HCT116 (cell line): ENCODE data around the gene ADCY2. TPM values are rescaled to one million over a fixed set of nuclear protein-coding genes. Genes with fewer than 3 reads are reported as not detected.

Source experiments
- ATAC-seq: fragments of 200-7000 bp; cut with Tn5 transposase; 2 replicates; pipeline ENCODE4 v1.9.1; 2020; ENCODE audit warnings: mild to moderate bottlenecking, moderate library complexity
- BruUV-seq: library from RNA; stranded (reverse); fragments of 400-500 nt; replicated peaks from 2 replicates; lab custom pipeline; 2021; lab: Mats Ljungman, UMichigan
- CTCF ChIA-PET: fragments of 300-600 bp; sonication (Branson Sonifier 250); formaldehyde crosslinking; loops from one replicate; lab custom pipeline; 2021; ENCODE audit warnings: antibody characterized with exemption; lab: Charles Lee
- POLR2A ChIA-PET: fragments of 300-600, 350-600 bp; sonication (Branson Sonifier 250); formaldehyde crosslinking; loops from one replicate; lab custom pipeline; 2021; ENCODE audit warnings: antibody characterized with exemption; lab: Charles Lee
- RAD21 ChIA-PET, 2 experiments: fragments of 300-600 bp; sonication (Branson Sonifier 250); formaldehyde crosslinking; loops; one replicate each; lab custom pipeline; 2023; ENCODE audit warnings: low total read pairs in 2 of 2; ENCODE audit not compliant: uncharacterized antibody in 2 of 2, unreplicated experiment in 2 of 2, low non-redundant PET in 1 of 2; lab: Charles Lee
- DNase-seq: peaks from one replicate; pipeline ENCODE4 v3.0.0-alpha.2; 2010; ENCODE audit warnings: low read depth, low spot score
- H2AFZ ChIP-seq: fragments of 200-600 bp; shearing (Covaris generic), sonication (generic); 2 replicates; pipeline ENCODE4 v1.6.1; 2017; ENCODE audit warnings: low read depth, mixed run types, mixed read lengths, antibody characterized with exemption, low read length; ENCODE audit not compliant: poor library complexity, severe bottlenecking
- H3K27ac ChIP-seq: 2 replicates; pipeline ENCODE4 v1.5.1; 2012; ENCODE audit warnings: low read depth, low read length
- H3K27me3 ChIP-seq: fragments of 200-600 bp; sonication (generic); 2 replicates; pipeline ENCODE4 v1.6.1; 2016; ENCODE audit warnings: mixed run types, low read length, mixed read lengths; ENCODE audit not compliant: insufficient read depth
- H3K36me3 ChIP-seq, 2 experiments: fragments of 200-500 bp in 1 of 2; fragments of 200-600 bp in 1 of 2; sonication (Bioruptor generic) in 1 of 2; sonication (generic) in 1 of 2; 2 replicates each; pipeline versions ENCODE4 v1.5.1 to v1.6.1; 2014 to 2016; ENCODE audit warnings: low read length in 2 of 2, inconsistent platforms in 1 of 2, mixed read lengths in 1 of 2, mixed run types in 1 of 2; ENCODE audit not compliant: insufficient read depth in 2 of 2, control insufficient read depth in 1 of 2
- H3K4me1 ChIP-seq, 2 experiments: fragments of 200-600 bp in 1 of 2; sonication (generic) in 1 of 2; 2 replicates each; pipeline versions ENCODE4 v1.5.1 to v1.6.1; 2012 to 2017; ENCODE audit warnings: low read length in 2 of 2, inconsistent platforms in 1 of 2, mild to moderate bottlenecking in 1 of 2, mixed read lengths in 1 of 2, mixed run types in 1 of 2, moderate library complexity in 1 of 2; ENCODE audit not compliant: insufficient read depth in 2 of 2, control insufficient read depth in 1 of 2
- H3K4me2 ChIP-seq: fragments of 200-600 bp; sonication (generic); 2 replicates; pipeline ENCODE4 v1.6.1; 2017; ENCODE audit warnings: mixed run types, low read length, mixed read lengths
- H3K4me3 ChIP-seq, 2 experiments: fragments of 200-600 bp in 1 of 2; sonication (generic) in 1 of 2; replicated peaks in 1 of 2; 2 replicates each; pipeline ENCODE4 v1.5.1; 2011 to 2016; ENCODE audit warnings: low read length in 2 of 2, control low read depth in 1 of 2, low read depth in 1 of 2, mild to moderate bottlenecking in 1 of 2, mixed read lengths in 1 of 2, mixed run types in 1 of 2
- H3K79me2 ChIP-seq: fragments of 200-600 bp; sonication (generic); 2 replicates; pipeline ENCODE4 v1.6.1; 2017; ENCODE audit warnings: mild to moderate bottlenecking, mixed run types, low read length, moderate library complexity, mixed read lengths; ENCODE audit not compliant: insufficient read depth
- H3K9ac ChIP-seq: fragments of 200-600 bp; sonication (generic); 2 replicates; pipeline ENCODE4 v1.6.1; 2016; ENCODE audit warnings: low read length, mixed read lengths
- H3K9me2 ChIP-seq: fragments of 200-600 bp; sonication (generic), shearing (Covaris generic); 2 replicates; pipeline ENCODE4 v1.6.1; 2017; ENCODE audit warnings: mixed run types, mild to moderate bottlenecking, moderate library complexity; ENCODE audit not compliant: insufficient read depth
- H3K9me3 ChIP-seq, 2 experiments: fragments of 200-500 bp in 1 of 2; fragments of 200-600 bp in 1 of 2; sonication (Bioruptor generic) in 1 of 2; sonication (generic) in 1 of 2; 2 replicates each; pipeline ENCODE4 v1.6.1; 2014 to 2017; ENCODE audit warnings: low read length in 2 of 2, mixed read lengths in 2 of 2, inconsistent platforms in 1 of 2, low read depth in 1 of 2, mild to moderate bottlenecking in 1 of 2, mixed run types in 1 of 2, moderate library complexity in 1 of 2; ENCODE audit not compliant: control insufficient read depth in 1 of 2, insufficient read depth in 1 of 2
- H4K20me1 ChIP-seq: fragments of 200-600 bp; sonication (generic), shearing (Covaris generic); 2 replicates; pipeline ENCODE4 v1.6.1; 2017; ENCODE audit warnings: mixed run types, mild to moderate bottlenecking, moderate library complexity; ENCODE audit not compliant: insufficient read depth
- EGR1 ChIP-seq: IDR thresholded peaks from 2 replicates; pipeline ENCODE4 v1.6.1; 2012; ENCODE audit warnings: low read depth
- EZH2 ChIP-seq: fragments of 200-600 bp; sonication (generic); IDR thresholded peaks from 2 replicates; pipeline ENCODE4 v1.6.1; 2017; ENCODE audit warnings: antibody characterized with exemption, mixed run types
- FOSL1 ChIP-seq: IDR thresholded peaks from 2 replicates; pipeline ENCODE4 v1.6.1; 2012; ENCODE audit warnings: low read depth
- POLR2A ChIP-seq: IDR thresholded peaks from 2 replicates; pipeline ENCODE4 v1.7.0; 2011; ENCODE audit warnings: borderline replicate concordance; ENCODE audit not compliant: insufficient read depth, insufficient read length; ENCODE audit errors: extremely low read depth
- POLR2AphosphoS5 ChIP-seq: IDR thresholded peaks from 2 replicates; pipeline ENCODE4 v1.6.1; 2011; ENCODE audit warnings: mild to moderate bottlenecking, low read depth, low read length, moderate library complexity
- RAD21 ChIP-seq: IDR thresholded peaks from 2 replicates; pipeline ENCODE4 v1.6.1; 2012; ENCODE audit warnings: low read depth, mild to moderate bottlenecking
- YY1 ChIP-seq: IDR thresholded peaks from 2 replicates; pipeline ENCODE4 v1.6.1; 2011; ENCODE audit warnings: low read length, low read depth, moderate library complexity, mild to moderate bottlenecking; ENCODE audit not compliant: insufficient replicate concordance; ENCODE audit errors: extremely low read depth
- ZFX ChIP-seq: fragments of 450-650 bp; IDR thresholded peaks from 2 replicates; pipeline ENCODE4 v1.6.1; 2017
- intact Hi-C: fragments of 100-400 bp; cut with micrococcal nuclease; formaldehyde crosslinking; loops from 2 replicates; pipeline ENCODE4 v1.10.0; 2022
- total RNA-seq: library from RNA; stranded (reverse); gene quantifications from one replicate; pipeline ENCODE4 v1.2.1, GENCODE V29; 2021; ENCODE audit not compliant: unreplicated experiment
- TF ChIP-seq, protein P1 (sequence below): IDR thresholded peaks from 2 replicates; pipeline ENCODE4 v1.6.1; 2012
- TF ChIP-seq, protein P2 (sequence below): IDR thresholded peaks from 2 replicates; pipeline ENCODE4 v1.6.1; 2011; ENCODE audit warnings: mild to moderate bottlenecking, low read length, moderate library complexity; ENCODE audit not compliant: insufficient replicate concordance; ENCODE audit errors: extremely low read depth

The ADCY2 gene
- total RNA-seq, 1 experiment from 2014 or later: 0.15 TPM

GRCh38 chr5:7668161-7668560 is 272.2 kb downstream of the ADCY2 start:
- intact Hi-C loops: no loop called here
- RAD21 ChIA-PET: no interaction called here
- H4K20me1 ChIP-seq: no peaks in the 10 kb centered on the region
- H3K79me2 ChIP-seq: no peaks in the 10 kb centered on the region
- no peak overlapping the region for H3K9ac ChIP-seq
- H3K27me3 ChIP-seq: no peaks in the 10 kb centered on the region
- no peak overlapping the region for H3K27ac ChIP-seq
- H3K36me3 ChIP-seq: no peaks in the 10 kb centered on the region
- no peak overlapping the region for H3K4me3 ChIP-seq
- POLR2A ChIA-PET: no interaction called here
- CTCF ChIA-PET: no interaction called here
- DNase-seq (no peak), ATAC-seq (no peak)
- H3K9me2 ChIP-seq: no peaks in the 10 kb centered on the region
- TF ChIP-seq POLR2AphosphoS5: no peak
- no peak overlapping the region for H2AFZ ChIP-seq
- no TSS peak for BruUV-seq
- no peak overlapping the region for H3K4me2 ChIP-seq
- peaks cover 0 to 2% of the 10 kb centered on the region in 2 experiments; a peak in 2 of 4 replicates for H3K9me3 ChIP-seq
- H3K4me1 ChIP-seq: no peaks in the 10 kb centered on the region

DNA sequence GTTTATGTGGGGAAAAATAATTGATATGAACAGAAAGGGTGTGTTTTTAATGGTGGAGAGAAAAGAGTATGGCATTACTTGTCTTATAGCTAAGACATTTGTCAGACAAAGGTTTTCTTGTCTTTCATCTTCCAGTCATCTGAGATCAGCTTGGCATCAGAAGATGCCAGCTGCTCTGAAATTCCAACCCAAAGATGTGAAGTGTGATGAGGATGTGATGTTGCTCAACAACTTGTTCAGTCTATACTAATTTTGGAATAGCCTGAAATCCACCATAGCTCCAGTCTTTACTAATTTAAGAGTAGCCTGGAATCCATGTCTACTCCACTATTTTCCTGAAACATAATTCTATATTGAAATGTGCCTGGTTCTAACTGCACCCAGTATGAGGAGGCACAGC is 272.7 kb downstream of the ADCY2 start:
- Histone ChIP-seq H3K4me3 (no peak overlapping the region), H3K27ac (no peak overlapping the region), H3K36me3 (no peaks in the 10 kb centered on the region), H3K9me3 (peaks cover 0 to 5% of the 10 kb centered on the region in 2 experiments; a peak in 2 of 4 replicates), H3K4me1 (no peaks in the 10 kb centered on the region), H3K9me2 (no peaks in the 10 kb centered on the region), H3K79me2 (no peaks in the 10 kb centered on the region), H3K27me3 (no peaks in the 10 kb centered on the region), H4K20me1 (no peaks in the 10 kb centered on the region), H3K9ac (no peak overlapping the region), H3K4me2 (no peak overlapping the region), H2AFZ (no peak overlapping the region)
- TF ChIP-seq FOSL1: no peak
- TF ChIP-seq POLR2A: no peak
- no peak for TF ChIP-seq EZH2
- no peak for TF ChIP-seq EGR1
- TF ChIP-seq POLR2AphosphoS5: no peak
- no peak for TF ChIP-seq ZFX
- TF ChIP-seq, protein P1, sequence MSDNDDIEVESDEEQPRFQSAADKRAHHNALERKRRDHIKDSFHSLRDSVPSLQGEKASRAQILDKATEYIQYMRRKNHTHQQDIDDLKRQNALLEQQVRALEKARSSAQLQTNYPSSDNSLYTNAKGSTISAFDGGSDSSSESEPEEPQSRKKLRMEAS: no peak
- TF ChIP-seq YY1: no peak
- no peak for TF ChIP-seq RAD21
- TF ChIP-seq, protein P2, sequence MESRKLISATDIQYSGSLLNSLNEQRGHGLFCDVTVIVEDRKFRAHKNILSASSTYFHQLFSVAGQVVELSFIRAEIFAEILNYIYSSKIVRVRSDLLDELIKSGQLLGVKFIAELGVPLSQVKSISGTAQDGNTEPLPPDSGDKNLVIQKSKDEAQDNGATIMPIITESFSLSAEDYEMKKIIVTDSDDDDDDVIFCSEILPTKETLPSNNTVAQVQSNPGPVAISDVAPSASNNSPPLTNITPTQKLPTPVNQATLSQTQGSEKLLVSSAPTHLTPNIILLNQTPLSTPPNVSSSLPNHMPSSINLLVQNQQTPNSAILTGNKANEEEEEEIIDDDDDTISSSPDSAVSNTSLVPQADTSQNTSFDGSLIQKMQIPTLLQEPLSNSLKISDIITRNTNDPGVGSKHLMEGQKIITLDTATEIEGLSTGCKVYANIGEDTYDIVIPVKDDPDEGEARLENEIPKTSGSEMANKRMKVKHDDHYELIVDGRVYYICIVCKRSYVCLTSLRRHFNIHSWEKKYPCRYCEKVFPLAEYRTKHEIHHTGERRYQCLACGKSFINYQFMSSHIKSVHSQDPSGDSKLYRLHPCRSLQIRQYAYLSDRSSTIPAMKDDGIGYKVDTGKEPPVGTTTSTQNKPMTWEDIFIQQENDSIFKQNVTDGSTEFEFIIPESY: no peak
- ATAC-seq (no peak), DNase-seq (no peak)
- ChIA-PET RAD21 (no interaction called here), CTCF (no interaction called here), POLR2A (no interaction called here)
- no TSS peak for BruUV-seq
- intact Hi-C loops: no loop called here
